Skeletal muscle tissue (tissue), 4 donors: ENCODE measurements around the gene PYGO2. TPM values are rescaled to one million over a fixed set of nuclear protein-coding genes. Genes with fewer than 3 reads are reported as not detected.

ENCODE experiments used
- H3K27ac ChIP-seq: one replicate; pipeline ENCODE4 v1.7.0; 2013; ENCODE audit warnings: mild to moderate bottlenecking, low read depth, low read length, inconsistent platforms
- H3K27me3 ChIP-seq, 3 donors: one replicate each; pipeline ENCODE4 v1.7.0; 2013; ENCODE audit warnings: low read length in 3 of 3; ENCODE audit not compliant: control insufficient read depth in 3 of 3, insufficient read depth in 3 of 3
- H3K36me3 ChIP-seq, 3 donors: one replicate each; pipeline ENCODE4 v1.7.0; 2013; ENCODE audit warnings: low read length in 3 of 3; ENCODE audit not compliant: control insufficient read depth in 3 of 3, insufficient read depth in 3 of 3
- H3K4me1 ChIP-seq, 3 donors: one replicate each; pipeline ENCODE4 v1.7.0; 2013; ENCODE audit warnings: low read length in 3 of 3, mild to moderate bottlenecking in 3 of 3; ENCODE audit not compliant: control insufficient read depth in 3 of 3, insufficient read depth in 3 of 3
- H3K4me3 ChIP-seq, 3 donors: one replicate each; pipeline ENCODE4 v1.7.0; 2013; ENCODE audit warnings: low read length in 3 of 3
- H3K9ac ChIP-seq, 3 donors: one replicate each; pipeline ENCODE4 v1.7.0; 2013; ENCODE audit warnings: low read length in 3 of 3, mild to moderate bottlenecking in 3 of 3, moderate library complexity in 2 of 3, low read depth in 1 of 3
- H3K9me3 ChIP-seq, 3 donors: one replicate each; pipeline ENCODE4 v1.7.0; 2013; ENCODE audit warnings: low read length in 3 of 3; ENCODE audit not compliant: control insufficient read depth in 3 of 3
- total RNA-seq: library from RNA; depleted of rRNA; stranded (reverse); fragments of >200 nt; gene quantifications from one replicate; pipeline ENCODE4 v1.2.3, GENCODE V29; 2014
- donor health status: Osteomylitis.

PYGO2 gene
- total RNA-seq = 16.2 TPM

GRCh38 chr1:154961207-154962155 is at the start of gene PYGO2:
Gene PYGO2, minus strand, starts transcription at chr1:154961782. Its CDS starts 206 bp downstream, at chr1:154961576.
- H3K36me3 ChIP-seq = peaks cover 37 to 53% (median 39%) of the 10 kb centered on the region in 3 donors

GRCh38 chr1:155011004-155011416 is 49.4 kb upstream of the PYGO2 start:
- Histone ChIP-seq H3K9me3 (no peaks in the 10 kb centered on the region), H3K36me3 (peaks cover 9 to 14% (median 12%) of the 10 kb centered on the region in 3 donors), H3K4me3 (no peak overlapping the region), H3K27me3 (no peaks in the 10 kb centered on the region), H3K4me1 (peaks cover 48 to 77% (median 64%) of the 10 kb centered on the region in 3 donors), H3K27ac (peak overlapping the region; percentile 97), H3K9ac (peak overlapping the region in 2 of 3 donors; percentile 32 to 33)

More at GRCh38 chr1:154961207-154962155, at the start of gene PYGO2:
- Histone ChIP-seq H3K4me1 (peaks cover 45 to 58% (median 45%) of the 10 kb centered on the region in 3 donors), H3K27me3 (no peaks in the 10 kb centered on the region), H3K9me3 (no peaks in the 10 kb centered on the region), H3K27ac (peak within 1 kb of the TSS; percentile 94), H3K4me3 (peak within 1 kb of the TSS; percentile 87 to 90 (median 90)), H3K9ac (peak within 1 kb of the TSS; percentile 89 to 99 (median 95))

GRCh38 chr1:155010211-155010918 is 48.8 kb upstream of the PYGO2 start:
- peaks cover 55 to 80% (median 70%) of the 10 kb centered on the region in 3 donors for H3K4me1 ChIP-seq
- no peaks in the 10 kb centered on the region for H3K9me3 ChIP-seq
- H3K27me3 ChIP-seq = no peaks in the 10 kb centered on the region
- peak overlapping the region in 1 of 3 donors; percentile 9 for H3K4me3 ChIP-seq
- H3K36me3 ChIP-seq = peaks cover 3 to 12% (median 9%) of the 10 kb centered on the region in 3 donors
- H3K9ac ChIP-seq = peak overlapping the region in 2 of 3 donors; percentile 32 to 33
- H3K27ac ChIP-seq = peak overlapping the region; percentile 97

GRCh38 chr1:155009742-155010141 is 48.2 kb upstream of the PYGO2 start:
- Histone ChIP-seq H3K4me3 (peak overlapping the region in 1 of 3 donors; percentile 9), H3K27me3 (no peaks in the 10 kb centered on the region), H3K4me1 (peaks cover 60 to 85% (median 76%) of the 10 kb centered on the region in 3 donors), H3K27ac (peak overlapping the region; percentile 97), H3K9ac (peak overlapping the region in 1 of 3 donors; percentile 51), H3K36me3 (peaks cover 0 to 9% (median 6%) of the 10 kb centered on the region in 3 donors), H3K9me3 (no peaks in the 10 kb centered on the region)

- Histone ChIP-seq H3K9me3 (no peaks in the 10 kb centered on the region), H3K4me3 (peak overlapping the region; percentile 41 to 60 (median 55)), H3K27me3 (no peaks in the 10 kb centered on the region), H3K9ac (peak overlapping the region; percentile 60 to 83 (median 76)), H3K27ac (peak overlapping the region; percentile 97), H3K4me1 (peaks cover 65 to 90% (median 81%) of the 10 kb centered on the region in 3 donors), H3K36me3 (peaks cover 0 to 6% (median 3%) of the 10 kb centered on the region in 3 donors)
Measured at GRCh38 chr1:155009221-155009711, 47.7 kb upstream of the PYGO2 start.

- H3K27ac ChIP-seq = peak overlapping the region; percentile 97
- H3K27me3 ChIP-seq = no peaks in the 10 kb centered on the region
- H3K9ac ChIP-seq = peak overlapping the region; percentile 76 to 83 (median 77)
- peaks cover 67 to 92% (median 79%) of the 10 kb centered on the region in 3 donors for H3K4me1 ChIP-seq
- peak overlapping the region; percentile 41 to 60 (median 55) for H3K4me3 ChIP-seq
- no peaks in the 10 kb centered on the region for H3K36me3 ChIP-seq
- no peaks in the 10 kb centered on the region for H3K9me3 ChIP-seq
Measured at GRCh38 chr1:155008015-155008941, 46.7 kb upstream of the PYGO2 start.

- Histone ChIP-seq H3K9ac (peak overlapping the region; percentile 10 to 83 (median 76)), H3K27ac (peak overlapping the region; percentile 97), H3K4me3 (peak overlapping the region in 2 of 3 donors; percentile 55 to 60), H3K4me1 (peaks cover 62 to 87% (median 70%) of the 10 kb centered on the region in 3 donors), H3K36me3 (no peaks in the 10 kb centered on the region), H3K27me3 (no peaks in the 10 kb centered on the region), H3K9me3 (no peaks in the 10 kb centered on the region)
Measured at GRCh38 chr1:155007251-155007828, 45.8 kb upstream of the PYGO2 start.

- Histone ChIP-seq H3K27me3 (no peaks in the 10 kb centered on the region), H3K4me1 (peaks cover 55 to 80% (median 63%) of the 10 kb centered on the region in 3 donors), H3K4me3 (peak overlapping the region; percentile 9 to 35 (median 14)), H3K9me3 (no peaks in the 10 kb centered on the region), H3K36me3 (no peaks in the 10 kb centered on the region), H3K27ac (peak overlapping the region; percentile 97), H3K9ac (peak overlapping the region in 2 of 3 donors; percentile 16 to 61)
Measured at GRCh38 chr1:155006601-155007101, 45.1 kb upstream of the PYGO2 start.
